Measurements from ENCODE around the gene STKLD1.
A peak's percentile ranks its signal among the peaks of the same experiment; 100 is the strongest.

STKLD1 gene

GRCh38 chr9:133437753-133438531 lies 61.8 kb downstream of the STKLD1 start:
- Histone ChIP-seq H3K9me3 (ENCODE audit: insufficient read depth, low read length) (no peaks in the 10 kb centered on the region), H3K4me3 (ENCODE audit: insufficient read length, low read depth) (no peak overlapping the region), H3K36me3 (ENCODE audit: insufficient read depth, insufficient read length, low read length) (peaks cover 5% of the 10 kb centered on the region), H3K27me3 (ENCODE audit: insufficient read depth, insufficient read length) (no peaks in the 10 kb centered on the region), H3K4me1 (ENCODE audit: insufficient read depth, insufficient read length) (no peaks in the 10 kb centered on the region), H3K9ac (ENCODE audit: insufficient read length, low read depth) (no peak overlapping the region)
- no peak for DNase-seq (ENCODE audit: low read depth, low spot score)
- no peak for TF ChIP-seq ZNF274 (IDR thresholded peaks at IDR 0.05; ENCODE audit: low read depth, low read length)
- TF ChIP-seq YY1 (IDR thresholded peaks at IDR 0.05; ENCODE audit: insufficient read depth, insufficient read length) = no peak
- no peak for TF ChIP-seq SUZ12 (IDR thresholded peaks at IDR 0.05; ENCODE audit: extremely low read depth, insufficient read depth, insufficient read length)

- TF ChIP-seq YY1 (IDR thresholded peaks at IDR 0.05; ENCODE audit: insufficient read depth, insufficient read length) (no peak), SUZ12 (IDR thresholded peaks at IDR 0.05; ENCODE audit: extremely low read depth, insufficient read depth, insufficient read length) (no peak), ZNF274 (IDR thresholded peaks at IDR 0.05; ENCODE audit: low read depth, low read length) (no peak)
- H3K4me1 ChIP-seq (ENCODE audit: insufficient read depth, insufficient read length) = peaks cover 2% of the 10 kb centered on the region
- H3K27me3 ChIP-seq (ENCODE audit: insufficient read depth, insufficient read length) = no peaks in the 10 kb centered on the region
- no peak overlapping the region for H3K4me3 ChIP-seq (ENCODE audit: insufficient read length, low read depth)
- no peak overlapping the region for H3K9ac ChIP-seq (ENCODE audit: insufficient read length, low read depth)
- H3K36me3 ChIP-seq (ENCODE audit: insufficient read depth, insufficient read length, low read length) = peaks cover 5% of the 10 kb centered on the region
- H3K9me3 ChIP-seq (ENCODE audit: insufficient read depth, low read length) = no peaks in the 10 kb centered on the region
- DNase-seq (ENCODE audit: low read depth, low spot score) = no peak
These were observed 63.2 kb downstream of the STKLD1 start for GRCh38 chr9:133439337-133439736.

GRCh38 chr9:133440874-133441273 lies 64.7 kb downstream of the STKLD1 start:
- peaks cover 2% of the 10 kb centered on the region for H3K4me1 ChIP-seq (ENCODE audit: insufficient read depth, insufficient read length)
- peak overlapping the region; percentile 21 for H3K9ac ChIP-seq (ENCODE audit: insufficient read length, low read depth)
- H3K9me3 ChIP-seq (ENCODE audit: insufficient read depth, low read length) = no peaks in the 10 kb centered on the region
- H3K36me3 ChIP-seq (ENCODE audit: insufficient read depth, insufficient read length, low read length) = peaks cover 5% of the 10 kb centered on the region
- H3K4me3 ChIP-seq (ENCODE audit: insufficient read length, low read depth) = no peak overlapping the region
- no peak for DNase-seq (ENCODE audit: low read depth, low spot score)
- no peaks in the 10 kb centered on the region for H3K27me3 ChIP-seq (ENCODE audit: insufficient read depth, insufficient read length)
- TF ChIP-seq ZNF274 (IDR thresholded peaks at IDR 0.05; ENCODE audit: low read depth, low read length) (no peak), YY1 (IDR thresholded peaks at IDR 0.05; ENCODE audit: insufficient read depth, insufficient read length) (no peak), SUZ12 (IDR thresholded peaks at IDR 0.05; ENCODE audit: extremely low read depth, insufficient read depth, insufficient read length) (no peak)

GRCh38 chr9:133441571-133441970 lies 65.4 kb downstream of the STKLD1 start:
- Histone ChIP-seq H3K36me3 (ENCODE audit: insufficient read depth, insufficient read length, low read length) (peaks cover 5% of the 10 kb centered on the region), H3K9ac (ENCODE audit: insufficient read length, low read depth) (no peak overlapping the region), H3K4me3 (ENCODE audit: insufficient read length, low read depth) (no peak overlapping the region), H3K27me3 (ENCODE audit: insufficient read depth, insufficient read length) (no peaks in the 10 kb centered on the region), H3K4me1 (ENCODE audit: insufficient read depth, insufficient read length) (peaks cover 2% of the 10 kb centered on the region), H3K9me3 (ENCODE audit: insufficient read depth, low read length) (no peaks in the 10 kb centered on the region)
- DNase-seq (ENCODE audit: low read depth, low spot score) = no peak
- TF ChIP-seq YY1 (IDR thresholded peaks at IDR 0.05; ENCODE audit: insufficient read depth, insufficient read length) (no peak), SUZ12 (IDR thresholded peaks at IDR 0.05; ENCODE audit: extremely low read depth, insufficient read depth, insufficient read length) (no peak), ZNF274 (IDR thresholded peaks at IDR 0.05; ENCODE audit: low read depth, low read length) (no peak)

- Histone ChIP-seq H3K27me3 (ENCODE audit: insufficient read depth, insufficient read length) (no peaks in the 10 kb centered on the region), H3K4me3 (ENCODE audit: insufficient read length, low read depth) (no peak overlapping the region), H3K36me3 (ENCODE audit: insufficient read depth, insufficient read length, low read length) (no peaks in the 10 kb centered on the region), H3K4me1 (ENCODE audit: insufficient read depth, insufficient read length) (peaks cover 2% of the 10 kb centered on the region), H3K9me3 (ENCODE audit: insufficient read depth, low read length) (no peaks in the 10 kb centered on the region), H3K9ac (ENCODE audit: insufficient read length, low read depth) (no peak overlapping the region)
- TF ChIP-seq YY1 (IDR thresholded peaks at IDR 0.05; ENCODE audit: insufficient read depth, insufficient read length) (no peak), ZNF274 (IDR thresholded peaks at IDR 0.05; ENCODE audit: low read depth, low read length) (no peak), SUZ12 (IDR thresholded peaks at IDR 0.05; ENCODE audit: extremely low read depth, insufficient read depth, insufficient read length) (no peak)
- no peak for DNase-seq (ENCODE audit: low read depth, low spot score)
These were observed 67.1 kb downstream of the STKLD1 start for GRCh38 chr9:133443248-133443647.

GRCh38 chr9:133443982-133444381 lies 67.8 kb downstream of the STKLD1 start:
- Histone ChIP-seq H3K4me1 (ENCODE audit: insufficient read depth, insufficient read length) (peaks cover 7% of the 10 kb centered on the region), H3K27me3 (ENCODE audit: insufficient read depth, insufficient read length) (no peaks in the 10 kb centered on the region), H3K4me3 (ENCODE audit: insufficient read length, low read depth) (no peak overlapping the region), H3K36me3 (ENCODE audit: insufficient read depth, insufficient read length, low read length) (no peaks in the 10 kb centered on the region), H3K9me3 (ENCODE audit: insufficient read depth, low read length) (no peaks in the 10 kb centered on the region), H3K9ac (ENCODE audit: insufficient read length, low read depth) (peak overlapping the region; percentile 37)
- no peak for DNase-seq (ENCODE audit: low read depth, low spot score)
- TF ChIP-seq SUZ12 (IDR thresholded peaks at IDR 0.05; ENCODE audit: extremely low read depth, insufficient read depth, insufficient read length) (no peak), YY1 (IDR thresholded peaks at IDR 0.05; ENCODE audit: insufficient read depth, insufficient read length) (no peak), ZNF274 (IDR thresholded peaks at IDR 0.05; ENCODE audit: low read depth, low read length) (no peak)

GRCh38 chr9:133445293-133445969 lies 69.3 kb downstream of the STKLD1 start:
- no peaks in the 10 kb centered on the region for H3K27me3 ChIP-seq (ENCODE audit: insufficient read depth, insufficient read length)
- DNase-seq (ENCODE audit: low read depth, low spot score) = no peak
- H3K9ac ChIP-seq (ENCODE audit: insufficient read length, low read depth) = no peak overlapping the region
- H3K4me3 ChIP-seq (ENCODE audit: insufficient read length, low read depth) = no peak overlapping the region
- H3K9me3 ChIP-seq (ENCODE audit: insufficient read depth, low read length) = no peaks in the 10 kb centered on the region
- no peaks in the 10 kb centered on the region for H3K36me3 ChIP-seq (ENCODE audit: insufficient read depth, insufficient read length, low read length)
- TF ChIP-seq YY1 (IDR thresholded peaks at IDR 0.05; ENCODE audit: insufficient read depth, insufficient read length) (no peak), ZNF274 (IDR thresholded peaks at IDR 0.05; ENCODE audit: low read depth, low read length) (no peak), SUZ12 (IDR thresholded peaks at IDR 0.05; ENCODE audit: extremely low read depth, insufficient read depth, insufficient read length) (no peak)
- peaks cover 7% of the 10 kb centered on the region for H3K4me1 ChIP-seq (ENCODE audit: insufficient read depth, insufficient read length)
